Panc1 (cell line): ENCODE data around the gene CASP5. TPM values are rescaled to one million over a fixed set of nuclear protein-coding genes. Genes with fewer than 3 reads are reported as not detected.

ENCODE experiments used
- ATAC-seq: fragments of 200-7000 bp; cut with Tn5 transposase; 2 replicates; pipeline ENCODE4 v1.9.1; 2020; ENCODE audit warnings: mild to moderate bottlenecking, moderate library complexity
- BruUV-seq: library from RNA; stranded (reverse); fragments of 400-500 nt; replicated peaks from 2 replicates; lab custom pipeline; 2021; lab: Mats Ljungman, UMichigan
- CTCF ChIA-PET: fragments of 300-600 bp; sonication (Branson Sonifier 250); formaldehyde crosslinking; loops from one replicate; lab custom pipeline; 2022; ENCODE audit warnings: antibody characterized with exemption; lab: Charles Lee
- POLR2A ChIA-PET: fragments of 300-600 bp; sonication (Branson Sonifier 250); formaldehyde crosslinking; loops from one replicate; lab custom pipeline; 2022; ENCODE audit warnings: antibody characterized with exemption; lab: Charles Lee
- DNase-seq: peaks from one replicate; pipeline ENCODE4 v3.0.0-alpha.2; 2010; ENCODE audit warnings: low read depth, low spot score
- H3K27ac ChIP-seq: 2 replicates; pipeline ENCODE4 v1.5.1; 2011; ENCODE audit warnings: mild to moderate bottlenecking, low read length, inconsistent platforms
- H3K27me3 ChIP-seq: fragments of 200-500 bp; sonication (Bioruptor generic); 2 replicates; pipeline ENCODE4 v1.6.0; 2014; ENCODE audit warnings: low read length, inconsistent platforms; ENCODE audit not compliant: control insufficient read depth, insufficient read depth
- H3K36me3 ChIP-seq: fragments of 200-500 bp; sonication (Bioruptor generic); 2 replicates; pipeline ENCODE4 v1.5.1; 2014; ENCODE audit warnings: inconsistent platforms, mild to moderate bottlenecking, low read length, moderate library complexity; ENCODE audit not compliant: control insufficient read depth, insufficient read depth
- H3K4me1 ChIP-seq: 2 replicates; pipeline ENCODE4 v1.5.1; 2011; ENCODE audit warnings: inconsistent platforms, mild to moderate bottlenecking, low read length, moderate library complexity; ENCODE audit not compliant: control insufficient read depth, insufficient read depth
- H3K4me3 ChIP-seq, 2 experiments: 2 replicates each; pipeline ENCODE4 v1.5.1; 2011 to 2012; ENCODE audit warnings: low read depth in 2 of 2, low read length in 2 of 2, mild to moderate bottlenecking in 2 of 2, inconsistent platforms in 1 of 2, moderate library complexity in 1 of 2
- H3K9me3 ChIP-seq: fragments of 200-500 bp; sonication (Bioruptor generic); 2 replicates; pipeline ENCODE4 v1.5.1; 2014; ENCODE audit warnings: low read depth, mild to moderate bottlenecking, inconsistent platforms, low read length, moderate library complexity; ENCODE audit not compliant: control insufficient read depth, insufficient read depth
- CTCF ChIP-seq: fragments of 450-650 bp; IDR thresholded peaks from 2 replicates; pipeline ENCODE4 v1.5.1; 2017; ENCODE audit warnings: mild to moderate bottlenecking
- POLR2AphosphoS5 ChIP-seq: IDR thresholded peaks from 2 replicates; pipeline ENCODE4 v1.6.1; 2012; ENCODE audit warnings: mild to moderate bottlenecking, low read depth, low read length, moderate library complexity
- REST ChIP-seq, 2 experiments: IDR thresholded peaks; 2 replicates each; pipeline ENCODE4 v1.6.1; 2011 to 2012; ENCODE audit warnings: low read depth in 2 of 2, control low read depth in 1 of 2, low read length in 1 of 2, mild to moderate bottlenecking in 1 of 2, moderate library complexity in 1 of 2; ENCODE audit not compliant: insufficient read depth in 1 of 2
- SIN3A ChIP-seq: IDR thresholded peaks from 2 replicates; pipeline ENCODE4 v1.6.1; 2012; ENCODE audit warnings: low read depth, mild to moderate bottlenecking, low read length, moderate library complexity, borderline replicate concordance; ENCODE audit not compliant: insufficient read depth
- TCF7L2 ChIP-seq: IDR thresholded peaks from 2 replicates; pipeline ENCODE4 v1.6.1; 2011; ENCODE audit warnings: mild to moderate bottlenecking, low read depth, low read length, inconsistent platforms
- in situ Hi-C: cut with HindIII; loops from 2 replicates; pipeline ENCODE4 v1.10.0; 2016; ENCODE audit warnings: low sequenced_read_pairs, low pct_unique_long_range_greater_than_20kb
- intact Hi-C: fragments of 100-400 bp; cut with micrococcal nuclease; formaldehyde crosslinking; loops from one replicate; pipeline ENCODE4 v1.10.0; 2022; ENCODE audit not compliant: unreplicated experiment
- total RNA-seq: library from RNA; stranded (reverse); gene quantifications from one replicate; pipeline ENCODE4 v1.2.1, GENCODE V29; 2021; ENCODE audit not compliant: unreplicated experiment

Gene CASP5
- total RNA-seq, 1 experiment from 2014 or later = not detected

- TF ChIP-seq TCF7L2 = no peak
- TF ChIP-seq REST (IDR thresholded peaks at IDR 0.05; ENCODE audit: insufficient read depth in 1 of 2, low read depth in 2 of 2, low read length in 1 of 2) = no peak
- no peak for TF ChIP-seq POLR2AphosphoS5
- no peak for TF ChIP-seq CTCF
- no peak for TF ChIP-seq SIN3A
- ATAC-seq (no peak), DNase-seq (peak; percentile 13)
- Histone ChIP-seq H3K4me3 (peak overlapping the region; percentile 59 to 72), H3K36me3 (no peaks in the 10 kb centered on the region), H3K27me3 (no peaks in the 10 kb centered on the region), H3K9me3 (peaks cover 7% of the 10 kb centered on the region; the same call in 1 of the 2 replicates), H3K4me1 (peaks cover 9% of the 10 kb centered on the region; the same call in 1 of the 2 replicates), H3K27ac (peak overlapping the region; percentile 95)
- in situ Hi-C loops (no loop called here), intact Hi-C loops (no loop called here)
- ChIA-PET CTCF (no interaction called here), POLR2A (interaction anchor here (0.5 to 0.6 kb wide), 2 partner anchors 22 to 72 kb away, joined by 3 read pairs; no protein-coding TSS in a partner anchor)
- BruUV-seq = TSS peak; percentile 88
Measured at GRCh38 chr11:104967534-104968354, 55.2 kb downstream of the CASP5 start.

DNA sequence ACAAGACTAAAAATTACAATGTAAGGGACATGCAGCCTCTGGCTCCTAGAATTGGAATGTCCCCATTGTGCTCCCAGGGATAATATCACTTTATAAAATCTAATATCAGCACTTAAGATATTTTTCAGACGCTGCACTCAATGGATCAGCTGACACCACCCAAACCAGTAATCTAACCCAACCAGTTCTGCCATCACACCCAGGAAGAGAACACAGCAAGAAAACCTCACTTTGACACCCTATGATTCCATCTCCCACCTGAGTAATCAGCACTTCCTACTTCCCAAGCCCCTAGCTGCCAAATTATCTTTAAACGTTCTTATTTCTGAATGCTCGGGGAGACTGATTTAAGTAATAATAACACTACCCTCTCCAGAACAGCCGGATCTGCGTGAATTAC lies 57.2 kb downstream of the CASP5 start:
- intact Hi-C loops (no loop called here), in situ Hi-C loops (no loop called here)
- DNase-seq = no peak
- Histone ChIP-seq H3K27ac (no peak overlapping the region), H3K27me3 (no peaks in the 10 kb centered on the region), H3K36me3 (no peaks in the 10 kb centered on the region), H3K9me3 (peaks cover 7% of the 10 kb centered on the region; the same call in 1 of the 2 replicates), H3K4me1 (peaks cover 9% of the 10 kb centered on the region; the same call in 1 of the 2 replicates), H3K4me3 (no peak overlapping the region)
- ATAC-seq = no peak
- ChIA-PET POLR2A (no interaction called here), CTCF (no interaction called here)
- TF ChIP-seq POLR2AphosphoS5 = no peak
- no peak for TF ChIP-seq SIN3A
- no peak for TF ChIP-seq CTCF
- TF ChIP-seq TCF7L2 = no peak
- no peak for TF ChIP-seq REST (IDR thresholded peaks at IDR 0.05; ENCODE audit: insufficient read depth in 1 of 2, low read depth in 2 of 2, low read length in 1 of 2)
- no TSS peak for BruUV-seq
